Keratinocyte (primary cell): ENCODE data around the gene PCSK6. TPM values are rescaled to one million over a fixed set of nuclear protein-coding genes. Genes with fewer than 3 reads are reported as not detected.

Experiments used
- DNase-seq: peaks from one replicate; pipeline ENCODE4 v3.0.0-alpha.2; 2011; ENCODE audit warnings: low read depth, missing footprints, low spot score
- FAIRE-seq: peaks from 2 replicates; lab custom pipeline; 2011; peaks lifted over from hg19 to GRCh38; lab: Jason Lieb, UNC
- H2AFZ ChIP-seq: 2 replicates; pipeline ENCODE4 v1.6.0; 2012; ENCODE audit warnings: low read length, control low read depth, inconsistent platforms; ENCODE audit not compliant: control insufficient read depth
- H3K27ac ChIP-seq: 2 replicates; pipeline ENCODE4 v1.5.1; 2011; ENCODE audit warnings: low read length; ENCODE audit not compliant: control insufficient read depth, insufficient read depth
- H3K27me3 ChIP-seq: 3 replicates; pipeline ENCODE4 v1.6.0; 2011; ENCODE audit warnings: low read length; ENCODE audit not compliant: control insufficient read depth, insufficient read depth; ENCODE audit errors: extremely low read depth
- H3K36me3 ChIP-seq, 2 experiments: 2 replicates in 1 of 2; 3 replicates in 1 of 2; pipeline ENCODE4 v1.5.1; 2011; ENCODE audit warnings: low read length in 2 of 2, mild to moderate bottlenecking in 1 of 2; ENCODE audit not compliant: control insufficient read depth in 2 of 2, insufficient read depth in 2 of 2; ENCODE audit errors: extremely low read depth in 1 of 2
- H3K4me1 ChIP-seq: 3 replicates; pipeline ENCODE4 v1.5.1; 2011; ENCODE audit warnings: low read length; ENCODE audit not compliant: control insufficient read depth, insufficient read depth; ENCODE audit errors: extremely low read depth
- H3K4me2 ChIP-seq: 3 replicates; pipeline ENCODE4 v1.6.0; 2011; ENCODE audit warnings: low read depth, low read length; ENCODE audit not compliant: control insufficient read depth, insufficient read depth; ENCODE audit errors: extremely low read depth
- H3K4me3 ChIP-seq, 3 experiments: fragments of 200-600 bp in 1 of 3; sonication (generic) in 1 of 3; 2 replicates in 2 of 3; 3 replicates in 1 of 3; pipeline ENCODE4 v1.5.1; 2011 to 2016; ENCODE audit warnings: low read length in 3 of 3, mild to moderate bottlenecking in 3 of 3, control low read depth in 2 of 3, inconsistent platforms in 1 of 3, low read depth in 1 of 3, mixed read lengths in 1 of 3, mixed run types in 1 of 3, moderate library complexity in 1 of 3; ENCODE audit not compliant: control insufficient read depth in 2 of 3, insufficient read depth in 2 of 3; ENCODE audit errors: extremely low read depth in 1 of 3
- H3K79me2 ChIP-seq: 2 replicates; pipeline ENCODE4 v1.6.0; 2012; ENCODE audit warnings: low read length; ENCODE audit not compliant: control insufficient read depth, insufficient read depth
- H3K9ac ChIP-seq: 3 replicates; pipeline ENCODE4 v1.6.0; 2011; ENCODE audit warnings: low read length; ENCODE audit not compliant: control insufficient read depth, insufficient read depth; ENCODE audit errors: extremely low read depth
- H3K9me1 ChIP-seq: 3 replicates; pipeline ENCODE4 v1.6.0; 2011; ENCODE audit warnings: low read length; ENCODE audit not compliant: control insufficient read depth, insufficient read depth; ENCODE audit errors: extremely low read depth
- H3K9me3 ChIP-seq: 2 replicates; pipeline ENCODE4 v1.5.1; 2012; ENCODE audit warnings: low read depth, low read length; ENCODE audit not compliant: control insufficient read depth
- H4K20me1 ChIP-seq: 3 replicates; pipeline ENCODE4 v1.6.0; 2011; ENCODE audit warnings: low read length; ENCODE audit not compliant: control insufficient read depth, insufficient read depth; ENCODE audit errors: extremely low read depth
- CTCF ChIP-seq, 3 experiments: IDR thresholded peaks in 1 of 3; conservative IDR thresholded peaks in 1 of 3; optimal IDR thresholded peaks in 1 of 3; 2 replicates in 2 of 3; 3 replicates in 1 of 3; pipeline versions ENCODE3 to v1.5.1; 2011; ENCODE audit warnings: low read length in 3 of 3, mild to moderate bottlenecking in 3 of 3, moderate library complexity in 2 of 3, control low read depth in 1 of 3, inconsistent platforms in 1 of 3; ENCODE audit not compliant: insufficient read depth in 2 of 3; ENCODE audit errors: extremely low read depth in 1 of 3
- EZH2 ChIP-seq: IDR thresholded peaks from one replicate; pipeline ENCODE4 v1.6.1; 2012; ENCODE audit warnings: inconsistent platforms, mild to moderate bottlenecking, low read length, moderate library complexity
- dilution Hi-C: fragments of 300-500 bp; cut with MboI; formaldehyde crosslinking; loops from one replicate; pipeline ENCODE4 v1.7.0; 2020; ENCODE audit warnings: low sequenced_read_pairs; ENCODE audit not compliant: extremely low pct_ligation_motif_present
- polyA plus RNA-seq, 5 experiments: library from polyadenylated mRNA; depleted of rRNA in 3 of 5; stranded (reverse) in 3 of 5; stranded (forward) in 1 of 5; unstranded in 1 of 5; fragments of >200 nt; gene quantifications; 1 replicate in 1 of 5; 2 replicates in 3 of 5; 3 replicates in 1 of 5; pipeline versions ENCODE4 v1.2.1 to v1.2.3, GENCODE V29; 2011 to 2012; ENCODE audit warnings: missing spikeins in 2 of 5, low read depth in 1 of 5, low replicate concordance in 1 of 5

PCSK6 gene
- polyA plus RNA-seq, 1 donor (not counting 4 experiments of a cell fraction or from before 2014, with no cell fraction given): 3.1 TPM

GRCh38 chr15:101371081-101371480 lies 118.4 kb downstream of the PCSK6 start:
- Histone ChIP-seq H3K27ac (no peak overlapping the region), H3K27me3 (no peaks in the 10 kb centered on the region), H2AFZ (no peak overlapping the region), H3K9me3 (no peaks in the 10 kb centered on the region), H3K79me2 (no peaks in the 10 kb centered on the region), H3K9ac (no peak overlapping the region), H3K4me3 (no peak overlapping the region), H3K4me2 (no peak overlapping the region), H4K20me1 (no peaks in the 10 kb centered on the region), H3K36me3 (no peaks in the 10 kb centered on the region), H3K4me1 (peaks cover 6% of the 10 kb centered on the region), H3K9me1 (no peaks in the 10 kb centered on the region)
- dilution Hi-C loops: no loop called here
- no peak for FAIRE-seq
- TF ChIP-seq EZH2 (no peak), CTCF (optimal IDR thresholded peaks at IDR 0.05 in 1 of 3, IDR thresholded peaks at IDR 0.05 in 1 of 3, conservative IDR thresholded peaks at IDR 0.05 in 1 of 3; ENCODE audit: extremely low read depth in 1 of 3, insufficient read depth in 2 of 3, low read length in 3 of 3) (no peak)
- no peak for DNase-seq

GRCh38 chr15:101370330-101371024 lies 119.0 kb downstream of the PCSK6 start:
- H2AFZ ChIP-seq: no peak overlapping the region
- no peaks in the 10 kb centered on the region for H3K79me2 ChIP-seq
- no peak overlapping the region for H3K4me2 ChIP-seq
- TF ChIP-seq CTCF (optimal IDR thresholded peaks at IDR 0.05 in 1 of 3, IDR thresholded peaks at IDR 0.05 in 1 of 3, conservative IDR thresholded peaks at IDR 0.05 in 1 of 3; ENCODE audit: extremely low read depth in 1 of 3, insufficient read depth in 2 of 3, low read length in 3 of 3) (no peak), EZH2 (no peak)
- no peaks in the 10 kb centered on the region for H3K27me3 ChIP-seq
- no peaks in the 10 kb centered on the region for H3K36me3 ChIP-seq
- H4K20me1 ChIP-seq: no peaks in the 10 kb centered on the region
- FAIRE-seq: no peak
- H3K4me3 ChIP-seq: no peak overlapping the region
- H3K4me1 ChIP-seq: peaks cover 6% of the 10 kb centered on the region
- H3K27ac ChIP-seq: no peak overlapping the region
- no peak for DNase-seq
- H3K9ac ChIP-seq: no peak overlapping the region
- dilution Hi-C loops: no loop called here
- no peaks in the 10 kb centered on the region for H3K9me1 ChIP-seq
- H3K9me3 ChIP-seq: no peaks in the 10 kb centered on the region
